H1 (cell line): ENCODE data around the gene IQCK. TPM values are rescaled to one million over a fixed set of nuclear protein-coding genes. Genes with fewer than 3 reads are reported as not detected.

ENCODE experiments used
- polyA plus RNA-seq, 7 experiments: library from polyadenylated mRNA; depleted of rRNA in 3 of 7; stranded (reverse) in 5 of 7; unstranded in 2 of 7; fragments of >200 nt in 5 of 7; fragments of 200-250 nt in 2 of 7; gene quantifications; 1 replicate in 5 of 7; 2 replicates in 1 of 7; 4 replicates in 1 of 7; pipeline versions ENCODE4 v1.2.1 to v1.2.3, GENCODE V29; 2011 to 2013; ENCODE audit warnings: missing spikeins in 2 of 7, mixed read lengths in 2 of 7
- total RNA-seq: library from RNA; stranded (reverse); fragmentation: NEBNext Ultra II Directional; extraction: Animal tissue kit (Norgen Biotek cat#: 25700); gene quantifications from 2 replicates; pipeline ENCODE4 v1.2.1, GENCODE V29; 2021
- TF ChIP-seq, protein P1 (sequence below): IDR thresholded peaks from 2 replicates; pipeline ENCODE4 v1.6.1; 2011; ENCODE audit warnings: low read length, improper control_type of control experiment

IQCK gene
- total and polyA plus RNA-seq, 2 of the 8 experiments (the other 6 are each of a cell fraction or from before 2014, with no cell fraction given), result 6.2 to 9.3 TPM

DNA sequence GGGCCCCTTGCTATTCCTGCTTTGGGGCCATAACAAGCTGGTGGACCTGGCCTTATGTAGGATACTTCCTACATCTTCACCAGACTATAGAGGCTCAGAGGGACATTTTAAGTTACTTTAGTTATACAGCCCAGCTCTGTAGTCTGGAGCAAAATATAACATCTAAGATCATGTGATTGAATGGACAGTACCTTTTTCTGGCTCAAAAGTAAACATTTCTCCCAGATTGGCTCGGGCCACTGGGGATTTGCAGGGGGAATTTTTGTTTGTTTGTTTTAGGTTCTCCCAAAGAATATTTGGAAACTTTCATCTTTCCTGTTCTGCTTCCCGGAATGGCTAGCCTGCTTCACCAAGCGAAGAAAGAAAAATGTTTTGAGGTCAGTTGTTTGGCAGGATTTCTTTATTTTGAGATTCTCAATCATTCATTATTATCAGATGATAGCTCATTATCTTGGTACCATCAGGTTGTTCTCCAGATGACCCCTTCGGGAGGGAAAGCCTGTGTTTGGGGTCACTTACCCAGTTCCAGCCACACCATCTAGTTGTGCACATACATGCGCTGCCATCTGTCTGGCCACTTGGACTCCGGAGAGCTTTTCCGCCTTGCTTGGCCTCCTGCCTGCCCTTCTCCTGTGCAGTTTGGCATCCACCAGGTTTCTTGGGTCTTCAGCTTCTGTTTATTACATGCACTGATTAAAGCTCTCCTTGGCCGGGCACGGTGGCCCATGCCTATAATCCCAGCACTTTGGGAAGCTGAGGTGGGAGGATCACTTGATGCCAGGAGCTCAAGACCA is 17.2 kb downstream of the IQCK start (continued):
- TF ChIP-seq, protein P1, sequence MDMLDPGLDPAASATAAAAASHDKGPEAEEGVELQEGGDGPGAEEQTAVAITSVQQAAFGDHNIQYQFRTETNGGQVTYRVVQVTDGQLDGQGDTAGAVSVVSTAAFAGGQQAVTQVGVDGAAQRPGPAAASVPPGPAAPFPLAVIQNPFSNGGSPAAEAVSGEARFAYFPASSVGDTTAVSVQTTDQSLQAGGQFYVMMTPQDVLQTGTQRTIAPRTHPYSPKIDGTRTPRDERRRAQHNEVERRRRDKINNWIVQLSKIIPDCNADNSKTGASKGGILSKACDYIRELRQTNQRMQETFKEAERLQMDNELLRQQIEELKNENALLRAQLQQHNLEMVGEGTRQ, result no peak
